Umbilical cord (tissue), 2 donors: ENCODE results near the gene RFLNA. TPM values are rescaled to one million over a fixed set of nuclear protein-coding genes. Genes with fewer than 3 reads are reported as not detected.
A peak's percentile ranks its signal among the peaks of the same experiment; 100 is the strongest.
"Not testable (repeated sequence)": the region's sequence is repeated elsewhere in the genome, so short reads cannot be mapped to it uniquely, and the experiment has no call there.

Experiments used
- DNase-seq: peaks from one replicate; pipeline ENCODE4 v3.0.0-alpha.2; 2015; ENCODE audit warnings: low spot score
- total RNA-seq: library from RNA; depleted of rRNA; stranded (reverse); fragments of >200 nt; gene quantifications from one replicate; pipeline ENCODE4 v1.2.3, GENCODE V29; 2014; ENCODE audit warnings: low replicate concordance; ENCODE audit not compliant: insufficient read depth

The RFLNA gene
- total RNA-seq, 1 donor from 2014 or later: 7.2 TPM

GRCh38 chr12:124282287-124282686 is 12.6 kb upstream of the RFLNA start:
- no peak for DNase-seq

- no peak for DNase-seq
These were observed 11.6 kb upstream of the RFLNA start for GRCh38 chr12:124283326-124283725.

DNA sequence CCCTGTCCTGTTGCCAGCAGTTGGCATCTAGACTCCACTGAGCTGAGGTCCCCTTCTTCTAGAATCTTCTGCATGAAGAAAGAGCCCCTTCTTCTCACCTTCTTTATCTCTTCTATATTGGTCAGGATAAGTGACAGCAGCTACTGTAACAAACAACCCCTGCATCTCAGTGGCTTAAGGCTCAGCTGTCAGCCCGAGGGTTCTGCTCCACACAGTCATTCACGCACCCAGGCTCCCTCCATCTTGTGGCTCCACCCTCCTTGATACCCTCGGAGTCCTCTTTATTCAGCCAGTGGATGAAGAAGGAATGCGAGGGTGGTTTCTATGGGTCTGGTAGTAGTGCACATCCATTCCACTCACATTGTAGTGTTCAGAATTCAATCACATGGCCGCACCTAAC is 10.5 kb upstream of the RFLNA start:
- no peak for DNase-seq

DNA sequence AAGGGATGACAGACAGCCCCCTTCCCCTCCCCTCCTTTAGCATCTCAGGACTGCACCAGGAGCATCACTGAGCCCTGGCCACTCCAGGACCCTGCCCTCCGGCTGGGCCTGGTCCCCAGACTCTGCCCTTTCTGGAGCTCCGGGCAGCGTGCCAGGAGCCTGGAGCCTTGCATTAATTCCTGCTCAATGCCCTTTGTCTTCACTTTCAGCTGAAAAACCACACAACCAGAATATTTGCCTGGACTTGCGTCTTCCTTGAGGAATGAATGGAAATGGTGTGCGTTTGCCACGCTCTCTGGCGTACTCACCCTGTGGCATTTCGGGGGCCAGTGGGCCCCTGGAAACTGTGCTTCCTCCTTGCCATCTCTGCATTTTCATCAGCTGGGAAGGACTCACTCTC is 8.5 kb upstream of the RFLNA start:
- DNase-seq: peak; percentile 38

DNA sequence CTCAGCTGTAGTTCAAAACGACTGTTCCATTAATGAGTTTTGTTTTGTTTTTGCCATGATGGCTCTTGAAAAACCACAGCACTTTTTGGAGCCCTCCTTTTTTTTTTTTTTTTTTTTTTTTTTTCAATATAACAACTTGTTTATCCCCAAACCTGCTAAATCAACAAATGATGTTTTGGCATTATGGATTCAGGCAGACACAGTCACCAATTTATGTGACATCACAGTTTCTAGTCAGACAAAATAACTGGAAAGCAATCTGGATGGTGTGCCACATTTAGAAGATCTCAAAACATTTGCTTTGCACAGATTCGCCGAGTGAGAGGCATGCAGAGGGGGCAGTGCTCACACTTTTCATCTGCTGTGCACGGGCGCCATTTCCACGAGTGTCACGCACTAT is 7.9 kb upstream of the RFLNA start:
- no peak for DNase-seq

GRCh38 chr12:124289634-124290600 is 5.0 kb upstream of the RFLNA start:
- peak; percentile 42 for DNase-seq

DNA sequence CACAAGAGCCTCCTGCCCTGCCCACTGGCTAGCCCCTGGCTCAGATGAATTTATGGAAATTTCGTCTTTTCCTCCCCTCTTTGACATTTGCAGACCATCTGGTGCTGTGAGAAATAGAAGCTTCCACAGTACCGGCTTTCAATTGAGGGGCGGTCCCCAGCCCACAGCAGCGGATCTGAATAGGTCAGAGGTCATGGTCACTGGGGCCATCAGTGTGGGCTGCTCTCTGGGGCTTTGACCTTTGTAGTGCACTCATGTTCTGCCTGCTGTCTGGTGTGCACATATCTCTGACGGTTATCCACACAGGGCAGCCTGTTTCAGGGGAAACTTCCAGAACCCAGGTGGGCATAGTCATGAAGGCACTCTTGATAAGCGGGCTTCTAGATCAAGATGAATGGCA is 2.5 kb upstream of the RFLNA start:
- DNase-seq: no peak

DNA sequence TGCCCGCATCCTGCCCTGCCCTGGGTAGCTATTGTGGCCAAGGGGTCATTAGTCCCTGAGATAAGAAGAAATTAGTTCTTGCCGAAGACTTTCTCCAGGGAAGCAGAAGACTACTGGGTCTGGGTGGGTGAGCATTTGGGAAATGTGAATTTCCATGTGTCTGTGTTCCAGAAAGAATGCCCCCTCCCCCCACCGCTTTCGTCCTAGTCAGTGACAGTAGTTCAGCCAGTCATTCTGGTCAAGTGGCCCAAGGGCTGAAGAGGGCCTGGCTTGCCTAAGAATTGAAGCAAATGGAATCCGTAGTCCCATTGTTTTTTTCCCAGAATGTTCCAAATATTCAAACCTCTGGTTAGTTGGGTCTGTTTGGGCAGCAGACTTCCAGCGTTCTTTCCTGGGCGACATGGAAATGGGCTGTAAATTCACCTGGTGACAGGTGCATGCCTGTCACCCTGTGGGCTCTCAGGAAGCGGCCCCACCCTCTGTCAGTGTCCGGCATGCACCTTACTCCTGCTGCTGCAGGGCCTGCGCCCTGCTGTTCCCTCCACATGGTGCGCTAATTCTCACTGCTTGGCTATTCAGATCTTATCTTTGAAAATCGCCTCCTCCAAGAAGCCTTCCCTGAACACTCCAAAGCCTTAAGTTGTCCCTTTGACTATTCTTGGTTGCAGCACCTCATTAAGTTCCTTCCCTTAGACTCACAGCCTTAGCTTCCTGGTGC is 1.4 kb upstream of the RFLNA start:
- no peak for DNase-seq

DNA sequence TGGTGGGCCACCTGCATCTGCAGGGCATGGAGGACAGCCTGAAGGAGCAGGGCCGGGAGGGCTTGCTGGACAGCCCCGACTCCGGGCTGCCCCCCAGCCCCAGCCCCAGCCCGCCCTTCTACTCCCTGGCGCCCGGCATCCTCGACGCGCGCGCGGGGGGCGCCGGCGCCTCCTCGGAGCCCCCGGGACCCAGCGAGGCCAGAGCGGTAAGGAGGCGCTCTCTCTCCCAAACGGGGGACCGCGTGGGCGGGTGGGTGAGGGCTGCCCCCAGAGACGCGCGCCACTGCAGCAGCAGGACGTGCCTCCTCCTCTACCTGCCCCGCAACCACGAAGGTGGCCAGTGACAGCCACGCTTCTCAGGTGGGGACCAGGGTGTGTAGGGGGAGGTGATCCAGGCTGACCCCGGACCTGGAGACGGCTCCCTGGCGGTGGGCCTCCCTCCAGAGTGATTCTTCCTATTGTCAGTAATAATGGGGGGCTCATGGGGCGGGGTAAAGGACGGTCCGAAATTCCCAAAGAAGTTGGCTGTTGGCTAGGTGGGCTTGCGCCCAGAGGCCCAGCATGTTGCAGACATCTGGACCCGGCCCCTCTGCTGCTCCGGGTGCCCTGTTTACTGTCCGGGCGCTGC is 652 bp downstream of the RFLNA start:
- DNase-seq: no peak

DNA sequence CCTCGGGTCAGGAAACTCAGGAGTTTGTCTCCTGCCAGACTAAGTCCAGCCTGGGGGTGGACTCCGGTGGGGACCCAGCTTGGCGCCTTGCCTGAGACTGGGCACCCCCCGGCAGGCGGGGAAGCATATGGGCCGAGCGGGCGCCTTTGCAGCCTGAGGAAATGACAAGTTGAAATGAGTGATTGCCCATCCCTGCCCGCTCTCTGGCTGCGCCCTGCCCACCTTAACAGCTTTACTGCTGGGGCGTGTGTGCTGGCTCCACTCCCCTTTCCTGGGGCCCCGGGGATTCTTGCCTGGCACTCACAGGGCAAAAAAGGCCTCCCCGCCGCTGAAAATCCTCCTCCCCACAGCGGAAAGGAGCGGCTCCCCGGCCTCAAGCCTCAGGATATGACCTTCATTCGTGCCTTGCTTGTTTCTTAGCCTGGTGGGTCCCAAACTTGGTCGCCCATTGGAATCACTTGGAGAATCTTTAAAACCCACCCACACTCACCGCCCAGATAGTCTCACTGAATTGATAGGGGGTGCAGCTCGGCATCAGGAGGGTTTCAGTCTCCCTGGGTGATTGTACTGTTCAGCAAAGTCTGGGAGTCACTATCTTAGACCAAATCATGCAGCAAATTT is 1.5 kb downstream of the RFLNA start:
- DNase-seq: peak; percentile 69

GRCh38 chr12:124296916-124297351 is 2.0 kb downstream of the RFLNA start:
- no peak for DNase-seq

- no peak for DNase-seq
These were observed 2.5 kb downstream of the RFLNA start for GRCh38 chr12:124297389-124297788.

GRCh38 chr12:124297856-124298255 is 3.0 kb downstream of the RFLNA start:
- DNase-seq: no peak

DNA sequence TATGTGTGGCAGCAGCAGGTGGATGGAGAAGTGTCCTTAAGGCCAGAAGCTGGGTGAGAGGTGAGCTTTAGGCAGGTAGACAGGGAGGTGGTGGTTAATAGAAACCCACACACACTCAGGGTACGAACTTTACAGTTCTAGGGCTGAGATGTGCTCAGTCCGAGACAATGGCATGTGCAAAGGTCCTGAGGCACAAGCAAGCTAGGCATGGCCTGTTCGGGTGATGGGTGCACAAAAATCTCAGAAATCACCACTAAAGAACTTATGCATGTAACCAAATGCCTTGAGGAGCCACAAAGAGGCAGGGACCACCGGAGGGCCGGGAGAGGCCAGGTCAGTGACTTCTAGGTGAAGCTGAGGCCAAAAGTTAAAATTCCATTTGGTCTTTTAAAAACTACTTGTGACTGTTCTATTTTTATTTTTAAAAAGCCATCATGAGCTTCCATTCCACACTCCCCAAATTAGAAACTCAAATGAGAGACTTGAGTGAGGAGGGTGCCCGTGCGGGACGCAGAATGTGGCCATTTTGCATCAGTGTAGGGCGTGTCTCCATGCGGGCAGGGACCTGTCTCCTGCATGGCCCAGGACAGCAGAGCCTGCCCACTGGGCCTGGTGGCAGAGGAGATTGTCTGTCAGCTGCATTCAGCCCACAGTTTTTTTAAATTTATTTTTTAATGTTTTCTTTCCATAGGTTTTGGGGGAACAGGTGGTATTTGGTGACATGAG is 4.0 kb downstream of the RFLNA start:
- no peak for DNase-seq

DNA sequence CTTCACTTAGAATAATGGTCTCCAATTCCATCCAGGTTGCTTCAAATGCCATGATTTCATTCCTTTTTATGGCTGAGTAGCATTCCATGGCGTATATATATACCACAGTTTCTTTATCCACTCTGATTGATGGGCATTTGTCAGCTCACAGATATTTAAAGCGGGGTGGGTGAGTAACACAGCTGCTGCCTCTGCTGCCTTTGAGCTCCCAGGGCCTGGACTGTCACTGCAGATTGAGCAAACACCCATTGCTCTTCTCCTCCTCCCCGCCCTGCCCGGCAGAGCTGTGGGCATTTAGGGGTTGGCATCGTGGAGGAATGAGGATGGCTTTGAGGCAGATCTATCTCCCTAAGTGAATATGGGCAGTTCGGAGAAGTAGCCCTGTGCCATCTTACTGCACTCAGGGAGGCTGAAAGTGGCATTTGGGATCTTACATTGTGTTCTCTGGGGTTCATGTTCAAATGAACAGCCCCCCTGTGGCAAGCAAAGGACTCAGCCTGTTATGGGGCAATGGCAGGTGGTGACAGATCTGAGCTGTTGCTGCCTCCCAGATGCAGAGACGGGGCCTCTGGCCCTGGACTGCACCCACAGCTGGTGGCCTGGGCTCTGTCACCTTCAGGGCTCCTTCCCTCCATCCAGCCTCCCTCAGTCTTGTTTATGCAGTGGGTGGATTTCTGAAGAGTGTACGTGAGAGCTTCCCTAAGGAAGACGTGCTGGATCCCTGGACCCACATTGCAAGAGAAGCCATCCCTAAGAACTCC is 4.9 kb downstream of the RFLNA start:
- DNase-seq: no peak

DNA sequence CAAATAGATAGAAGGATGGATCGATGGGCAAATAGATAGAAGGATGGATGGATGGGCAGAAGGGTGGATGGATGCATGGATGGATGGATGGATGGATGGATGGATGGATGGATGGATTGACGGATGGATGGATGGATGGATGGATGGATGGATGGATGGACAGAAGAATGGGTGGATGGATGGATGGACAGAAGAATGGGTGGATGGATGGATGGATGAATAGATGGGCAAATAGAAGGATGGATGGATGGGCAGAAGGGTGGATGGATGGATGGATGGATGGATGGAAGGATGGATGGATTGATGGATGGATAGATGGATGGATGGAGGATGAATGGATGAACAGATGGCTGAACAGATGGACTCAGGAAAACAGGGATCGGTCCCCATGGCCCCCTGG is 5.8 kb downstream of the RFLNA start:
- not testable (repeated sequence) for DNase-seq

- no peak for DNase-seq
These were observed 6.3 kb downstream of the RFLNA start for GRCh38 chr12:124301084-124301654.

DNA sequence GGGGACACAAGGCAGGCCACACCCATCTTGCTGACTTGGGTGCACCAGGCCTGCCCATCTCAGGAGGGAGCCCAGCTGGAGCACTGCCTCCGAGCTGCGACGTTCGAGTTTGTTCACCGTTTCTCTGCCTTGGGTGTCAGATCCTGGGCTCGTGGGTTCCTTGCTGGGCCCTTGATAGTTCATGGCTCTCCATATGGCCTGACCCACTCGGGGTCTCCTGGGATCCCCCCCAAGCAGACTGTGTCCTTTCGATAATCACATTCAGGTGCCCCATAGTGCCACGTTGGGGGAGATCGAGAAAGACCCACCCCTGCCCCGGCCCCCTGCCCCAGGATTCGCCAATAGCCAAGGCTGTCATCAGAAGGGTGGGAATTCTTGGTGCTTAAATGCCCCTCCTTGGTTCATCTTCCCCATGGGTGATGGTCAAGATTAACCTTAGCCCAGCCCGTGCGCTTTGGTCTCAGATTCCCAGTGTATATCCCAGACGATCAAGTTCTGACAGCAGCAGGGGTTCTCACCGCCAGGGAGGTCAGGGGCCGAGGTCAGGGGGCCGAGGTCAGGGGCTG is 7.4 kb downstream of the RFLNA start:
- no peak for DNase-seq

DNA sequence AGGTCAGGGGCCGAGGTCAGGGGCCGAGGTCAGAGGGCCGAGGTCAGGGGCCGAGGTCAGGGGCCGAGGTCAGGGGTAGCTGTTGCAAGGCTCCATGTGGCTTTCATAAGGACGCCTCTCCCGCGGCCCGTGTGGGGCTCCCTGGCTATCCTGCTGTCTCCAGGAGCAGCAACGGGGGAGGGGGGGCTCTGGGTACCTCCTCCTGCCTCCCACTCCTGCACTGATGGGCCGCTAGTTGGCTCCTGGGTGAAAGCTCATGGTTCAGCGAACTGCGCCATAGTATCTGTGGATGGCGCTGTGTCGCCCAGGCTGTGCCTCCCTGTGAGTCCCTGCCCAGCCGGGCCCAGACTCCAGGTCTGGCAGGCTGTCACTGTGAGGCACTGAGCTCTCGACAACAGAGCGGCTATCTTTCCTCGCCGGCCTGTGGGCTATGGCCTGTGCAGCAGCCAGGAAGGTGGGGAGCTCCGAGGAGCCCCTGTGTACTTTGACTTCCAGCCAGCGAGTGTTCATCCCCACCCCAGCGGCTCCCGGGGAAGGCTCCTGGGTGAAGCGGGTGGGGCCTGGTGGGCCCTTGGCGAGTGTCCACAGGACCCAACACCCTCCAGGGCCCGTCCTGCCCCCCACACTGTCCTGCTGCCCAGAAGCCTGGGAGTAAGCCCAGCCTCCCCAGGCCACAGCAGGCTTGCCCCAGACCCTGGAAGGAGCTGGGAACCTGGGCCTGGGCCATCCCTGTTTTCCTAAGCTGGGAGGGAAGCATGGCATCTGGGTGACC is 8.1 kb downstream of the RFLNA start:
- no peak for DNase-seq
